Activated naive CD8-positive, alpha-beta T cell (primary cell): ENCODE data around the gene ALPL.
A peak's percentile ranks its signal among the peaks of the same experiment; 100 is the strongest.

Experiments used
- H3K27ac Mint-ChIP-seq: one replicate; pipeline ENCODE4 v1.8.0; 2021; ENCODE audit warnings: mixed read lengths
- H3K27me3 Mint-ChIP-seq: one replicate; pipeline ENCODE4 v1.8.0; 2021; ENCODE audit warnings: mixed read lengths
- H3K36me3 Mint-ChIP-seq: one replicate; pipeline ENCODE4 v1.8.0; 2021; ENCODE audit warnings: mixed read lengths
- H3K4me1 Mint-ChIP-seq: one replicate; pipeline ENCODE4 v1.8.0; 2021; ENCODE audit warnings: low read depth, mixed read lengths
- H3K4me3 Mint-ChIP-seq: one replicate; pipeline ENCODE4 v1.8.0; 2021; ENCODE audit warnings: mild to moderate bottlenecking, mixed read lengths
- H3K9me3 Mint-ChIP-seq: one replicate; pipeline ENCODE4 v1.8.0; 2021; ENCODE audit warnings: low read depth, mixed read lengths

The ALPL gene

GRCh38 chr1:21613072-21613867, 104.0 kb downstream of the ALPL start:
- Mint-ChIP-seq H3K4me3 (no peak overlapping the region), H3K27ac (no peak overlapping the region), H3K27me3 (peaks cover 1% of the 10 kb centered on the region), H3K9me3 (no peaks in the 10 kb centered on the region), H3K36me3 (no peaks in the 10 kb centered on the region), H3K4me1 (no peaks in the 10 kb centered on the region)

- Mint-ChIP-seq H3K27me3 (peaks cover 1% of the 10 kb centered on the region), H3K9me3 (no peaks in the 10 kb centered on the region), H3K4me1 (no peaks in the 10 kb centered on the region), H3K27ac (no peak overlapping the region), H3K36me3 (no peaks in the 10 kb centered on the region), H3K4me3 (no peak overlapping the region)
These were observed 105.3 kb downstream of the ALPL start for GRCh38 chr1:21614419-21615115.

- Mint-ChIP-seq H3K9me3 (no peaks in the 10 kb centered on the region), H3K27ac (no peak overlapping the region), H3K36me3 (no peaks in the 10 kb centered on the region), H3K27me3 (peaks cover 3% of the 10 kb centered on the region), H3K4me1 (no peaks in the 10 kb centered on the region), H3K4me3 (no peak overlapping the region)
These were observed 107.1 kb downstream of the ALPL start for GRCh38 chr1:21616372-21616771.

- H3K36me3 Mint-ChIP-seq = no peaks in the 10 kb centered on the region
- peaks cover 3% of the 10 kb centered on the region for H3K4me1 Mint-ChIP-seq
- peaks cover 6% of the 10 kb centered on the region for H3K27me3 Mint-ChIP-seq
- H3K27ac Mint-ChIP-seq = no peak overlapping the region
- H3K4me3 Mint-ChIP-seq = no peak overlapping the region
- H3K9me3 Mint-ChIP-seq = no peaks in the 10 kb centered on the region
These were observed 108.0 kb downstream of the ALPL start for GRCh38 chr1:21617126-21617738.

- H3K9me3 Mint-ChIP-seq = no peaks in the 10 kb centered on the region
- no peak overlapping the region for H3K4me3 Mint-ChIP-seq
- peaks cover 8% of the 10 kb centered on the region for H3K27me3 Mint-ChIP-seq
- no peaks in the 10 kb centered on the region for H3K36me3 Mint-ChIP-seq
- peaks cover 5% of the 10 kb centered on the region for H3K4me1 Mint-ChIP-seq
- H3K27ac Mint-ChIP-seq = no peak overlapping the region
These were observed 108.8 kb downstream of the ALPL start for GRCh38 chr1:21618059-21618458.

- Mint-ChIP-seq H3K4me3 (no peak overlapping the region), H3K4me1 (peaks cover 5% of the 10 kb centered on the region), H3K9me3 (no peaks in the 10 kb centered on the region), H3K27me3 (peaks cover 8% of the 10 kb centered on the region), H3K27ac (no peak overlapping the region), H3K36me3 (no peaks in the 10 kb centered on the region)
These were observed 109.5 kb downstream of the ALPL start for GRCh38 chr1:21618561-21619374.

- no peaks in the 10 kb centered on the region for H3K9me3 Mint-ChIP-seq
- H3K27me3 Mint-ChIP-seq = peaks cover 10% of the 10 kb centered on the region
- no peak overlapping the region for H3K27ac Mint-ChIP-seq
- no peak overlapping the region for H3K4me3 Mint-ChIP-seq
- H3K4me1 Mint-ChIP-seq = peaks cover 5% of the 10 kb centered on the region
- H3K36me3 Mint-ChIP-seq = no peaks in the 10 kb centered on the region
These were observed 110.2 kb downstream of the ALPL start for GRCh38 chr1:21619375-21619947.

GRCh38 chr1:21620011-21620410, 110.8 kb downstream of the ALPL start:
- Mint-ChIP-seq H3K36me3 (no peaks in the 10 kb centered on the region), H3K27me3 (peaks cover 10% of the 10 kb centered on the region), H3K27ac (no peak overlapping the region), H3K4me1 (peaks cover 5% of the 10 kb centered on the region), H3K4me3 (no peak overlapping the region), H3K9me3 (no peaks in the 10 kb centered on the region)

GRCh38 chr1:21620496-21620895, 111.3 kb downstream of the ALPL start:
- H3K9me3 Mint-ChIP-seq = no peaks in the 10 kb centered on the region
- H3K4me3 Mint-ChIP-seq = no peak overlapping the region
- no peak overlapping the region for H3K27ac Mint-ChIP-seq
- no peaks in the 10 kb centered on the region for H3K36me3 Mint-ChIP-seq
- H3K4me1 Mint-ChIP-seq = peaks cover 5% of the 10 kb centered on the region
- H3K27me3 Mint-ChIP-seq = peaks cover 10% of the 10 kb centered on the region

GRCh38 chr1:21621051-21621450, 111.8 kb downstream of the ALPL start:
- H3K4me3 Mint-ChIP-seq = no peak overlapping the region

GRCh38 chr1:21621761-21622436, 112.7 kb downstream of the ALPL start:
- H3K9me3 Mint-ChIP-seq = no peaks in the 10 kb centered on the region
- no peaks in the 10 kb centered on the region for H3K36me3 Mint-ChIP-seq
- peak overlapping the region; percentile 71 for H3K4me3 Mint-ChIP-seq
- peaks cover 5% of the 10 kb centered on the region for H3K4me1 Mint-ChIP-seq
- H3K27ac Mint-ChIP-seq = no peak overlapping the region
- peaks cover 13% of the 10 kb centered on the region for H3K27me3 Mint-ChIP-seq

More at GRCh38 chr1:21621051-21621450, 111.8 kb downstream of the ALPL start:
- no peaks in the 10 kb centered on the region for H3K9me3 Mint-ChIP-seq
- H3K27me3 Mint-ChIP-seq = peaks cover 13% of the 10 kb centered on the region
- H3K27ac Mint-ChIP-seq = no peak overlapping the region
- no peaks in the 10 kb centered on the region for H3K36me3 Mint-ChIP-seq
- peaks cover 5% of the 10 kb centered on the region for H3K4me1 Mint-ChIP-seq

GRCh38 chr1:21622466-21623315, 113.5 kb downstream of the ALPL start:
- no peaks in the 10 kb centered on the region for H3K9me3 Mint-ChIP-seq
- no peak overlapping the region for H3K27ac Mint-ChIP-seq
- no peaks in the 10 kb centered on the region for H3K36me3 Mint-ChIP-seq
- peaks cover 13% of the 10 kb centered on the region for H3K27me3 Mint-ChIP-seq
- peaks cover 5% of the 10 kb centered on the region for H3K4me1 Mint-ChIP-seq
- H3K4me3 Mint-ChIP-seq = peak overlapping the region; percentile 67

- Mint-ChIP-seq H3K27ac (no peak overlapping the region), H3K4me1 (peaks cover 5% of the 10 kb centered on the region), H3K9me3 (no peaks in the 10 kb centered on the region), H3K36me3 (no peaks in the 10 kb centered on the region), H3K27me3 (peaks cover 13% of the 10 kb centered on the region), H3K4me3 (no peak overlapping the region)
These were observed 114.3 kb downstream of the ALPL start for GRCh38 chr1:21623410-21623961.
